DND-41 (cell line): ENCODE data around the gene SH3BGR.

Experiments
- EZH2 ChIP-seq: IDR thresholded peaks from 3 replicates; pipeline ENCODE4 v1.6.1; 2012; ENCODE audit warnings: borderline replicate concordance, low read depth, mild to moderate bottlenecking, moderate library complexity, low read length, inconsistent platforms; ENCODE audit not compliant: severe bottlenecking
- TF ChIP-seq, protein P1 (sequence below): IDR thresholded peaks from 2 replicates; pipeline ENCODE4 v1.5.1; 2012; ENCODE audit warnings: borderline replicate concordance, low read length, moderate library complexity, mild to moderate bottlenecking; ENCODE audit not compliant: poor library complexity, severe bottlenecking; ENCODE audit errors: extremely low read depth

DNA sequence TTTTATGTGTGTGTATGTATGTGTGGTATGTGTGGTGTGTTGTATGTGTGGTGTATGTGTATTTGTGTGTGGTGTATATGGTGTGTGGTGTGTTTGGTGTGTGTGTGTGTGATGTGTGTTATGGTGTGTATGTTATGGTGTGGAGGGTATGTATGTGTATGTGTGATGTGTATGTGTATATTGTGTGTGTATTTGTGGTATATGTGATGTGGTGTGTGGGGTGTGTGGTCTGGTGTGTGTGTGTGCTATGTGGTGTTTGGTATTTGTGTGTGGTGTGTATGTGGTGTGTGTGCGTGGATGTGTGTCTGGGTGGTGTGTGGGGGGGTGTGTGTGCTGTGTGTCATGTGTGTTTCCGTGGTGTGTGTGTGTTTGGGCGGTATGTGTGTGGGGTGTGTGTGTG lies 59.3 kb downstream of the SH3BGR start:
- no peak for TF ChIP-seq EZH2
- TF ChIP-seq, protein P1, sequence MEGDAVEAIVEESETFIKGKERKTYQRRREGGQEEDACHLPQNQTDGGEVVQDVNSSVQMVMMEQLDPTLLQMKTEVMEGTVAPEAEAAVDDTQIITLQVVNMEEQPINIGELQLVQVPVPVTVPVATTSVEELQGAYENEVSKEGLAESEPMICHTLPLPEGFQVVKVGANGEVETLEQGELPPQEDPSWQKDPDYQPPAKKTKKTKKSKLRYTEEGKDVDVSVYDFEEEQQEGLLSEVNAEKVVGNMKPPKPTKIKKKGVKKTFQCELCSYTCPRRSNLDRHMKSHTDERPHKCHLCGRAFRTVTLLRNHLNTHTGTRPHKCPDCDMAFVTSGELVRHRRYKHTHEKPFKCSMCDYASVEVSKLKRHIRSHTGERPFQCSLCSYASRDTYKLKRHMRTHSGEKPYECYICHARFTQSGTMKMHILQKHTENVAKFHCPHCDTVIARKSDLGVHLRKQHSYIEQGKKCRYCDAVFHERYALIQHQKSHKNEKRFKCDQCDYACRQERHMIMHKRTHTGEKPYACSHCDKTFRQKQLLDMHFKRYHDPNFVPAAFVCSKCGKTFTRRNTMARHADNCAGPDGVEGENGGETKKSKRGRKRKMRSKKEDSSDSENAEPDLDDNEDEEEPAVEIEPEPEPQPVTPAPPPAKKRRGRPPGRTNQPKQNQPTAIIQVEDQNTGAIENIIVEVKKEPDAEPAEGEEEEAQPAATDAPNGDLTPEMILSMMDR: no peak
